HG03558 (cell line): ENCODE results near the gene COL23A1.

Experiments used
- ATAC-seq: cut with Tn5 transposase; IDR thresholded peaks from one replicate; pipeline ENCODE4 v1.9.1; 2021; ENCODE audit warnings: moderate number of reproducible peaks; ENCODE audit not compliant: unreplicated experiment; ENCODE audit errors: extremely low read depth

Gene COL23A1

GRCh38 chr5:178387061-178387855 is 202.9 kb downstream of the COL23A1 start:
- no peak for ATAC-seq

- no peak for ATAC-seq
Observed at GRCh38 chr5:178386336-178386931, 203.8 kb downstream of the COL23A1 start.

GRCh38 chr5:178385496-178385890 is 204.7 kb downstream of the COL23A1 start:
- ATAC-seq = no peak

GRCh38 chr5:178384816-178385495 is 205.2 kb downstream of the COL23A1 start:
- no peak for ATAC-seq

- no peak for ATAC-seq
Observed at GRCh38 chr5:178383919-178384815, 206.0 kb downstream of the COL23A1 start.

GRCh38 chr5:178383301-178383918 is 206.8 kb downstream of the COL23A1 start:
- no peak for ATAC-seq

GRCh38 chr5:178382754-178383164 is 207.4 kb downstream of the COL23A1 start:
- no peak for ATAC-seq

GRCh38 chr5:178381921-178382695 is 208.1 kb downstream of the COL23A1 start:
- ATAC-seq = no peak

GRCh38 chr5:178381206-178381605 is 209.0 kb downstream of the COL23A1 start:
- ATAC-seq = no peak

- no peak for ATAC-seq
Observed at GRCh38 chr5:178380541-178381074, 209.6 kb downstream of the COL23A1 start.

- ATAC-seq = no peak
Observed at GRCh38 chr5:178380086-178380485, 210.1 kb downstream of the COL23A1 start.

- ATAC-seq = no peak
Observed at GRCh38 chr5:178378527-178379484, 211.4 kb downstream of the COL23A1 start.

- no peak for ATAC-seq
Observed at GRCh38 chr5:178377583-178378270, 212.5 kb downstream of the COL23A1 start.

GRCh38 chr5:178376921-178377582 is 213.1 kb downstream of the COL23A1 start:
- ATAC-seq = no peak

- ATAC-seq = no peak
Observed at GRCh38 chr5:178375348-178375747, 214.8 kb downstream of the COL23A1 start.

- no peak for ATAC-seq
Observed at GRCh38 chr5:178373711-178374110, 216.5 kb downstream of the COL23A1 start.

- ATAC-seq = no peak
Observed at GRCh38 chr5:178372142-178372571, 218.0 kb downstream of the COL23A1 start.
